IPS-18a (cell line): ENCODE data around the gene LIMS1.
"Not testable (repeated sequence)": the region's sequence is repeated elsewhere in the genome, so short reads cannot be mapped to it uniquely, and the experiment has no call there.

Experiments used
- H3K27ac ChIP-seq: one replicate; pipeline ENCODE4 v1.5.1; 2013; ENCODE audit warnings: low read length
- H3K27me3 ChIP-seq: one replicate; pipeline ENCODE4 v1.6.1; 2013; ENCODE audit warnings: mild to moderate bottlenecking, low read length; ENCODE audit not compliant: control insufficient read depth, insufficient read depth
- H3K36me3 ChIP-seq: one replicate; pipeline ENCODE4 v1.6.1; 2013; ENCODE audit warnings: low read depth, low read length; ENCODE audit not compliant: control insufficient read depth
- H3K4me1 ChIP-seq: one replicate; pipeline ENCODE4 v1.6.1; 2013; ENCODE audit warnings: low read depth, low read length; ENCODE audit not compliant: control insufficient read depth
- H3K4me3 ChIP-seq: one replicate; pipeline ENCODE4 v1.5.1; 2013; ENCODE audit warnings: low read length
- H3K9ac ChIP-seq: one replicate; pipeline ENCODE4 v1.6.1; 2013; ENCODE audit warnings: mild to moderate bottlenecking, low read length, moderate library complexity
- H3K9me3 ChIP-seq: one replicate; pipeline ENCODE4 v1.6.1; 2013; ENCODE audit warnings: low read depth, low read length; ENCODE audit not compliant: control insufficient read depth

LIMS1 gene

DNA sequence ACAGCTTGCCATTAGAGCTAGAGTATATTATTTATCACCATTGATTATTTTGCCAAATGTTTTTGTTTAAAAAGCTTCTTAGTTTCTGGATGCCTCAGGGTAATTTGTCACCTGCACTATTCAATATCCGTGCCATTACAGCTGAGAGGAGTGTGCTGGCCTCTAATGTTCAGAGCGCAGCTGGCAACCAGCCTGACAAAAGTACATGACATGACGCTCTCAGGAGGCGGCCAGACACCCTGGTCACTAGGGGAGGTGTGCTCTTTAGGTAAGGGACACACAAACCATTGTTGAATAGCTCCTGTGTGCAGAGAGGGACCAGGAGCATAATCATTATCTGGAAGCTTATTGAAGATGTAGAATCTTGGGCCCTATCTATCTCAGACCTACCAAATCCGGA lies 20.3 kb downstream of the LIMS1 start:
- Histone ChIP-seq H3K4me1 (no peaks in the 10 kb centered on the region), H3K9me3 (no peaks in the 10 kb centered on the region), H3K4me3 (no peak overlapping the region), H3K9ac (no peak overlapping the region), H3K27ac (no peak overlapping the region), H3K27me3 (no peaks in the 10 kb centered on the region), H3K36me3 (no peaks in the 10 kb centered on the region)

DNA sequence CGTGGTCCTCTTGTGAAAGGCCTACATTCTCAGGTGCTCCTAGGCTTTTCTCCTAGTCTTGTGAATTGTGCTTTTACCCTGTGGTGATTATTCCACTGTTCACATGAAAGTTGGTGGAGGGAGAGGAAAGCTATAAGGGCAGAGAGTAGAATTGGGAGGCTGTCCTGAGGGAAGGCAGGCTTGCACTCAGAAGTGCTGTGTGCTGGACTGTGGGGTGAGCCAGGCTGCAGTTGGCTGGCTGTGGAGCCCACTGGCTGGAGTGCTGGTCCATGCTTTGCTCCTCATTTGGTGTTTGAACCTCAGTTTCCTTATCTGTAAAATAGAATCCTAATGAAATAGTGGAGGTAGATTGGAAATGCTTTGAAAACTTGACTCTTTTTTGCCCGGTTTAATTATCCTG lies 21.3 kb downstream of the LIMS1 start:
- no peaks in the 10 kb centered on the region for H3K27me3 ChIP-seq
- no peak overlapping the region for H3K9ac ChIP-seq
- no peak overlapping the region for H3K27ac ChIP-seq
- H3K4me1 ChIP-seq, result no peaks in the 10 kb centered on the region
- no peaks in the 10 kb centered on the region for H3K36me3 ChIP-seq
- no peak overlapping the region for H3K4me3 ChIP-seq
- H3K9me3 ChIP-seq, result no peaks in the 10 kb centered on the region

DNA sequence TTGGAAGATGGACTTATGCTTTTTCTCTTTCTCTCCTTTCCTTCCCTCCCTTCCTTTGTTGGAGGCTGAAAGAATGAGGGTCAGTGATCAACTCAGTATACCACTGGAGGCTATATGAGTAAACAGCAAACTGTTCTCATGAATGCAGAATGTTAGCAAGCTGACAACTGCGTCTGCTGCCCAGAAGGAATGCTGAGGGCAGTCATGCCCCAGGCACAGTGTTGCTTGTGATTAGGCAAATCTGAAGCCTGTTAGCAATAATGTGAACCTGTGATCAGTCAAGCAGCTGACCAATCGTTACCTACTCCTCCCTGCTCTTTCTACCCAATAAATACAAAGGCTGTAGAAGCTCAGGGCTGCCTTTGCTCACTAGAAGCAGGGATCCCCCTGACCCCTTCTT lies 22.3 kb downstream of the LIMS1 start:
- not testable (repeated sequence) for H3K27me3 ChIP-seq, H3K4me1 ChIP-seq, H3K9ac ChIP-seq, H3K9me3 ChIP-seq, H3K27ac ChIP-seq, H3K36me3 ChIP-seq, H3K4me3 ChIP-seq

GRCh38 chr2:108560241-108560811 lies 26.1 kb downstream of the LIMS1 start:
- no peaks in the 10 kb centered on the region for H3K36me3 ChIP-seq

GRCh38 chr2:108560895-108561530 lies 26.7 kb downstream of the LIMS1 start:
- Histone ChIP-seq H3K27ac (no peak overlapping the region), H3K4me3 (no peak overlapping the region), H3K27me3 (no peaks in the 10 kb centered on the region), H3K9ac (no peak overlapping the region), H3K4me1 (no peaks in the 10 kb centered on the region), H3K9me3 (no peaks in the 10 kb centered on the region), H3K36me3 (no peaks in the 10 kb centered on the region)

More at GRCh38 chr2:108560241-108560811, 26.1 kb downstream of the LIMS1 start:
- no peaks in the 10 kb centered on the region for H3K27me3 ChIP-seq
- no peak overlapping the region for H3K4me3 ChIP-seq
- H3K9me3 ChIP-seq, result no peaks in the 10 kb centered on the region
- no peak overlapping the region for H3K9ac ChIP-seq
- H3K27ac ChIP-seq, result no peak overlapping the region
- no peaks in the 10 kb centered on the region for H3K4me1 ChIP-seq

DNA sequence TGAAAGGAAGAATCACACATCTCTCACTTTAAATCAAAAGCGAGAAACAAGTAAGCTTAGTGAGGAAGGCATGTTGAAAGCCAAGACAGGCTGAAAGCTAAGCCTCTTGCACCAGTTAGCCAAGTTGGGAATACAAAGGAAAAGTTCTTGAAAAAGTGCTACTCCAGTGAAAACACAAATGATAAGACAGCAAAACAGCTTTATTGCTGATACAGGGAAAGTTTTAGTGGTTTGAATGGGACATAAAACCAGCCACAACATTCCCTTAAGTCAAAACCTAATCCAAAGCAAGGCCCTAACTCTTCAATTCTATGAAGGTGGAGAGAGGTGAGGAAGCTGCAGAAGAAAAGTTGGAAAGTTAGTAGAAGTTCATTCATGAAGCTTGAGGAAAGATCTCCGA lies 28.0 kb downstream of the LIMS1 start:
- no peaks in the 10 kb centered on the region for H3K4me1 ChIP-seq
- no peaks in the 10 kb centered on the region for H3K9me3 ChIP-seq
- H3K27me3 ChIP-seq, result no peaks in the 10 kb centered on the region
- no peak overlapping the region for H3K4me3 ChIP-seq
- H3K9ac ChIP-seq, result no peak overlapping the region
- H3K36me3 ChIP-seq, result no peaks in the 10 kb centered on the region
- H3K27ac ChIP-seq, result no peak overlapping the region

DNA sequence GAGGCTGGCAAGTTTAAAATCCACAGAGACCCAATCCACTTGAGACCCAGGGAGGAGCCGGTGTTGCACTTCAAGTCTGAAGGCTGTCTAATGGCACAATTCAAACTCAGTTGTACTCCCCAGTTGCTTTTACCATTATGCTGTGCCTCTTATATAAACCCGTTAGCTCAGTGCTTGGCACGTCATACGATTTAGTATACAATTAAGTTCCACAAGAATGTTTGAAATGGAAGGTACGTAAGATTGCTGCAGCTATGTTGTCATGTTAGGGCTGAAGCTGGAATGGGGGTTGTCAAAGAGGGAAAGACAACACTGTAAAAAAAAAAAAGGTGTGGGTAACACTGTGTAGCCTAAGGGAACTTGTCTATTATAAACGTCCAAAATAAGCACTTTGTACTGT lies 30.2 kb downstream of the LIMS1 start:
- no peak overlapping the region for H3K27ac ChIP-seq
- no peaks in the 10 kb centered on the region for H3K4me1 ChIP-seq
- H3K4me3 ChIP-seq, result no peak overlapping the region
- no peaks in the 10 kb centered on the region for H3K27me3 ChIP-seq
- no peaks in the 10 kb centered on the region for H3K9me3 ChIP-seq
- H3K9ac ChIP-seq, result no peak overlapping the region
- no peaks in the 10 kb centered on the region for H3K36me3 ChIP-seq

DNA sequence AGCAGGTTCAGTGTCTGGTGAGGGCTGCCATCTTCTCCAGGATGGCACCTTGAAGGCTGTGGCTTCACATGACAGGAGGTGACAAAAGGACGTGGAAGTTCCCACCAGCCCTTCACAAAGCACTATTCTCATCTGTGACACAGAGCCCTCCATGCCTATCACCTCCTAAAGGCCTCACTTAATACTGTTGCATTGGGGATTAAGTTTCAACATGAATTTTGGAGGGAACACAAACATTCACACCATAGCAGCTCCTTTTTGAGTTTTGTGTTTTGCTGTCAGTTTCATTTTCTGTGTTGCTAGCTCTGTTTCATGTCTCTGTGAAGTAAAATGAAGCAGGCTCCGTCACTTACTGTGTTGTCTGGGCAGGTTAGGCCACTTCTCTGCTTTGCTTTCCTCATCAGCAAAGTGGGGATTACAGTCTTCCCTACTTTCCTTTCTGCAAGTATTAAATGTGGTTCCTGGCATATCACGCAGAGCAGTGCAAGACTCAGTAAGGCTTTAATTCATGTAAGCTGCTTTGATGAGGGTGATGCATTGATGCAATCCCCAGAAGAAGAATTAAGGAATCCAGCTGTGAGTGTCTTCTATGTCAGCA lies 31.6 kb downstream of the LIMS1 start:
- Histone ChIP-seq H3K9ac (no peak overlapping the region), H3K4me3 (no peak overlapping the region)

GRCh38 chr2:108570416-108570815 lies 36.1 kb downstream of the LIMS1 start:
- Histone ChIP-seq H3K9ac (no peak overlapping the region), H3K9me3 (no peaks in the 10 kb centered on the region), H3K4me3 (no peak overlapping the region), H3K27ac (no peak overlapping the region), H3K36me3 (no peaks in the 10 kb centered on the region), H3K4me1 (peaks cover 13% of the 10 kb centered on the region), H3K27me3 (no peaks in the 10 kb centered on the region)

More for the DNA sequence above, 31.6 kb downstream of the LIMS1 start:
- H3K4me1 ChIP-seq, result no peaks in the 10 kb centered on the region
- no peaks in the 10 kb centered on the region for H3K9me3 ChIP-seq
- H3K27ac ChIP-seq, result no peak overlapping the region
- H3K36me3 ChIP-seq, result no peaks in the 10 kb centered on the region
- no peaks in the 10 kb centered on the region for H3K27me3 ChIP-seq

- Histone ChIP-seq H3K9me3 (no peaks in the 10 kb centered on the region), H3K27ac (no peak overlapping the region), H3K27me3 (no peaks in the 10 kb centered on the region), H3K9ac (no peak overlapping the region), H3K36me3 (no peaks in the 10 kb centered on the region), H3K4me1 (peaks cover 14% of the 10 kb centered on the region), H3K4me3 (no peak overlapping the region)
Observed at GRCh38 chr2:108571286-108571685, 37.0 kb downstream of the LIMS1 start.

DNA sequence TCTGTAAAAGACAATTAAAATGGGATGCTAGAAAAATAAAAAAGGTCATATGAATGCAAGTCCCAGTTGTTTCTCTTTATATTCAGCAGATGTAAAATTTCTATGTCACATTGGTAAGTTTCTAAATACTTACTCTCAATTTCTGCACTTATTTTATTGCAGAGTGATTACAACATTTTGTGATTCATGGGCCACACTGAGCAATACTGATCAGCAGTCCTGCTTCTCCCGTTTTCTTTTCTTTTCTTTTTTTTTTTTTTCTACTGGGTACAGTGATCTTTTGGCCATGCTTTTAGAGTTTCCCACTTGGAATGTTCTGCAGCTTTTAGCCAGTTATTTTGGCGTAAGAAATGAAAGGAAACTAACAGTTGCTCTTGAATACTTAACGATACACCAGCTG lies 38.8 kb downstream of the LIMS1 start:
- Histone ChIP-seq H3K4me3 (no peak overlapping the region), H3K27ac (no peak overlapping the region), H3K9ac (no peak overlapping the region), H3K9me3 (no peaks in the 10 kb centered on the region), H3K36me3 (no peaks in the 10 kb centered on the region), H3K4me1 (peaks cover 14% of the 10 kb centered on the region), H3K27me3 (no peaks in the 10 kb centered on the region)

- H3K4me1 ChIP-seq, result peaks cover 14% of the 10 kb centered on the region
- H3K27me3 ChIP-seq, result no peaks in the 10 kb centered on the region
- no peak overlapping the region for H3K27ac ChIP-seq
- no peaks in the 10 kb centered on the region for H3K36me3 ChIP-seq
- H3K9ac ChIP-seq, result no peak overlapping the region
- no peak overlapping the region for H3K4me3 ChIP-seq
- H3K9me3 ChIP-seq, result no peaks in the 10 kb centered on the region
Observed at GRCh38 chr2:108574332-108574731, 40.1 kb downstream of the LIMS1 start.
